ENCODE measurements around the gene BPIFB6.

Gene BPIFB6

GRCh38 chr20:33031531-33031930, at the start of gene BPIFB6:
TSS of gene BPIFB6 (plus strand) at chr20:33031648. CDS start at chr20:33031648, 0 bp downstream.
- no peak for DNase-seq (ENCODE audit: low read depth)

- no peak for DNase-seq (ENCODE audit: low read depth)
Observed at GRCh38 chr20:32982617-32983458, 48.6 kb upstream of the BPIFB6 start.

- DNase-seq (ENCODE audit: low read depth) = no peak
Observed at GRCh38 chr20:32983459-32984112, 47.9 kb upstream of the BPIFB6 start.

GRCh38 chr20:32984196-32984595, 47.3 kb upstream of the BPIFB6 start:
- DNase-seq (ENCODE audit: low read depth) = no peak

- DNase-seq (ENCODE audit: low read depth) = no peak
Observed at GRCh38 chr20:32984631-32985354, 46.7 kb upstream of the BPIFB6 start.

- DNase-seq (ENCODE audit: low read depth) = no peak
Observed at GRCh38 chr20:32985596-32985995, 45.9 kb upstream of the BPIFB6 start.

GRCh38 chr20:32986331-32986966, 45.0 kb upstream of the BPIFB6 start:
- no peak for DNase-seq (ENCODE audit: low read depth)

GRCh38 chr20:32987044-32987825, 44.2 kb upstream of the BPIFB6 start:
- DNase-seq (ENCODE audit: low read depth) = no peak

- DNase-seq (ENCODE audit: low read depth) = no peak
Observed at GRCh38 chr20:32988008-32988407, 43.4 kb upstream of the BPIFB6 start.

- no peak for DNase-seq (ENCODE audit: low read depth)
Observed at GRCh38 chr20:32989507-32990283, 41.8 kb upstream of the BPIFB6 start.

- no peak for DNase-seq (ENCODE audit: low read depth)
Observed at GRCh38 chr20:32990426-32990825, 41.0 kb upstream of the BPIFB6 start.

GRCh38 chr20:32991383-32991782, 40.1 kb upstream of the BPIFB6 start:
- no peak for DNase-seq (ENCODE audit: low read depth)

GRCh38 chr20:32991792-32992641, 39.4 kb upstream of the BPIFB6 start:
- no peak for DNase-seq (ENCODE audit: low read depth)

- DNase-seq (ENCODE audit: low read depth) = no peak
Observed at GRCh38 chr20:32993496-32994050, 37.9 kb upstream of the BPIFB6 start.

- DNase-seq (ENCODE audit: low read depth) = no peak
Observed at GRCh38 chr20:32995802-32996201, 35.6 kb upstream of the BPIFB6 start.

GRCh38 chr20:32997431-32997830, 34.0 kb upstream of the BPIFB6 start:
- no peak for DNase-seq (ENCODE audit: low read depth)

GRCh38 chr20:32999603-33000250, 31.7 kb upstream of the BPIFB6 start:
- no peak for DNase-seq (ENCODE audit: low read depth)

- DNase-seq (ENCODE audit: low read depth) = no peak
Observed at GRCh38 chr20:33000802-33001466, 30.5 kb upstream of the BPIFB6 start.
